ENCODE data around the gene SLC22A7. TPM values are rescaled to one million over a fixed set of nuclear protein-coding genes. Genes with fewer than 3 reads are reported as not detected.
A peak's percentile ranks its signal among the peaks of the same experiment; 100 is the strongest.

The SLC22A7 gene
- total and polyA plus RNA-seq, 2 donors from 2014 or later = 2.0 to 34.8 TPM

DNA sequence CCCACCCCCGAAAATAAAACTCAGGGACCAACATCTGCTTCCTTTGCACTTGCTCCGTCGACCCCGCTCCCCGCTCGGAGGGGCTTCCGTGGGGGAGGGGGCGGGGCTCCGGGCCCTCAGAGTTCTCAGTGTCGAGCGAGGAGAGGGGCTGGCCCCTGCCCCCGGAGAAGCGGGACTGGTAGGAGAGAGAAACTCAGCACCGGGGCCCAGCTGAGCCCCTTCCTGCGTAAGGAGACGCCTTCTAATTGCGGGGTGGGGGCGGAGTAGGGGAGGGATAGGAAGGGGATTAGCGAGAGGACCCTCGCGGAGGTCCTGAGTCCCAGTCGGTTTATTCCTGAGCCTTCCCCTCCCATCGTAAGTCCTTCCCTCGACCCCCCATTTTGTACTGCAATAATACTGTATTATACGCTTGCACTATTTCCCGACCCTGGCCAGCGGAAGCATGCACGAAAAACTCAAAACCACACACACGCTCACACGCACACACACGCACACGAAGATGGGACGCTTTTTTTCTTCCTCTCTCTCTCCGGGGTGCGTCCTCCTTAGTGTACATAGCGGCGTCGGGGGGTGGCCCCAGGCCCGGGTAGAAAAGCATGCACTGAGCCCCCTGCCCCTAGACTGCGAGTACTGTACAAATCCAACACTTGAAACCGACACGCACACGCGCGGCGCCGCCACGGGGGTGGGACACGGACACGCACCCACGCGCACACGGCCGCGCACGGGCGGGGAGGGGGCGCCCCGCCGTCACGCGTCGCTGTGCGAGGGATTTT, 22.1 kb upstream of the SLC22A7 start:
- Histone ChIP-seq H3K9me3 (ENCODE audit: control insufficient read depth in 2 of 3, insufficient read depth in 1 of 3, low read length in 3 of 3) (no peaks in the 10 kb centered on the region), H3K36me3 (ENCODE audit: control insufficient read depth in 2 of 3, insufficient read depth in 3 of 3, low read length in 3 of 3) (no peaks in the 10 kb centered on the region), H3K27ac (ENCODE audit: low read depth in 2 of 2, low read length in 2 of 2) (peak overlapping the region; percentile 57 to 77), H3K9ac (ENCODE audit: low read length in 3 of 3) (peak overlapping the region in 1 of 3 donors; percentile 51), H3K27me3 (ENCODE audit: control insufficient read depth, insufficient read depth, low read length) (peaks cover 2% of the 10 kb centered on the region), H3K4me3 (ENCODE audit: low read length in 3 of 3) (peak overlapping the region in 2 of 3 donors; percentile 21 to 43), H3K4me1 (ENCODE audit: control insufficient read depth in 2 of 3, insufficient read depth in 2 of 3, low read depth in 1 of 3, low read length in 3 of 3) (peaks cover 4 to 22% (median 18%) of the 10 kb centered on the region in 3 donors)
- peak in 3 of 5 donors; percentile 34 to 72 (median 61) for DNase-seq
- TF ChIP-seq, protein P1, sequence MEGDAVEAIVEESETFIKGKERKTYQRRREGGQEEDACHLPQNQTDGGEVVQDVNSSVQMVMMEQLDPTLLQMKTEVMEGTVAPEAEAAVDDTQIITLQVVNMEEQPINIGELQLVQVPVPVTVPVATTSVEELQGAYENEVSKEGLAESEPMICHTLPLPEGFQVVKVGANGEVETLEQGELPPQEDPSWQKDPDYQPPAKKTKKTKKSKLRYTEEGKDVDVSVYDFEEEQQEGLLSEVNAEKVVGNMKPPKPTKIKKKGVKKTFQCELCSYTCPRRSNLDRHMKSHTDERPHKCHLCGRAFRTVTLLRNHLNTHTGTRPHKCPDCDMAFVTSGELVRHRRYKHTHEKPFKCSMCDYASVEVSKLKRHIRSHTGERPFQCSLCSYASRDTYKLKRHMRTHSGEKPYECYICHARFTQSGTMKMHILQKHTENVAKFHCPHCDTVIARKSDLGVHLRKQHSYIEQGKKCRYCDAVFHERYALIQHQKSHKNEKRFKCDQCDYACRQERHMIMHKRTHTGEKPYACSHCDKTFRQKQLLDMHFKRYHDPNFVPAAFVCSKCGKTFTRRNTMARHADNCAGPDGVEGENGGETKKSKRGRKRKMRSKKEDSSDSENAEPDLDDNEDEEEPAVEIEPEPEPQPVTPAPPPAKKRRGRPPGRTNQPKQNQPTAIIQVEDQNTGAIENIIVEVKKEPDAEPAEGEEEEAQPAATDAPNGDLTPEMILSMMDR (IDR thresholded peaks at IDR 0.05; ENCODE audit: borderline replicate concordance, extremely low read depth, insufficient read depth) = no peak
- no peak for FAIRE-seq
- intact Hi-C loops (cut with DNase I) = no loop called here

DNA sequence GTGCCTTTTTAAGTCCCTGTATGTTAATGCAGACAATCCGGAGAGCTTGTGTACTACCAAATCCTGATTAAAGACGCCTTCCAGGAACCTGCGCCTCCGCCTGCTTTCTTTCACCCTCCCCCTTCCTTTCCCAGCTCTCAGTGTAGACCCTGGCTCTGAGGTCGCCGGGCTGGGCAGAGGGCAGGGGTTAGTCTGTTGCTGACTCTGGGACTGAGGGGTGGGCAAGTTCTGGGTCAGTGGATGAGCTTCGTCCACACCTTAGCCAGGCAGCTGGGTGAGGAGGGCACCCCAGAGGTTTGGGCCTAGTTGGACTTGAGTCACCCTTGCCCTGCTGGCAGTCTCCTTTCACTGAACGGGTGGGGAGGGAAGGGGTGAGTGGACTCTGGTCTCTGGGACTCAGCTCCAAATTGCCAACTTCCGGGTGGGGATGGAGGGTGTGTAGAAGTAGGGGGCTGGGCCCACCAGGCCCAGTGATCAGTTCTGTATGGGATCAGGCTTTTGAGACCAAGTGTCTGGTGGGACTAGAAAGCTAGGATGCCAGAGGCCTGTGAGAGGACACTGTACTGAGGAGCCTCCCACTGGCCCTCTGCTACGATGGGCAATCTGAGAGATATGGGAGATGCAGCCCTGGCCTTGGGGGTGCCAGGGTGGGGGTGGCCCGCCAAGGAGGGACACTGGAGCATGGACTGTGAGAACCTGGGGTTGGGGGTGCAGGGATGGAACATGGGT, 21.3 kb upstream of the SLC22A7 start:
- Histone ChIP-seq H3K4me1 (ENCODE audit: control insufficient read depth in 2 of 3, insufficient read depth in 2 of 3, low read depth in 1 of 3, low read length in 3 of 3) (peaks cover 0 to 18% (median 14%) of the 10 kb centered on the region in 3 donors), H3K36me3 (ENCODE audit: control insufficient read depth in 2 of 3, insufficient read depth in 3 of 3, low read length in 3 of 3) (no peaks in the 10 kb centered on the region), H3K9ac (ENCODE audit: low read length in 3 of 3) (no peak overlapping the region), H3K9me3 (ENCODE audit: control insufficient read depth in 2 of 3, insufficient read depth in 1 of 3, low read length in 3 of 3) (no peaks in the 10 kb centered on the region), H3K4me3 (ENCODE audit: low read length in 3 of 3) (peak overlapping the region in 1 of 3 donors; percentile 43), H3K27me3 (ENCODE audit: control insufficient read depth, insufficient read depth, low read length) (peaks cover 2% of the 10 kb centered on the region), H3K27ac (ENCODE audit: low read depth in 2 of 2, low read length in 2 of 2) (peak overlapping the region; percentile 78 to 82)
- intact Hi-C loops (cut with DNase I) = no loop called here
- no peak for FAIRE-seq
- DNase-seq = peak in 1 of 5 donors; percentile 34
- TF ChIP-seq, protein P1 (IDR thresholded peaks at IDR 0.05; ENCODE audit: borderline replicate concordance, extremely low read depth, insufficient read depth) = no peak

DNA sequence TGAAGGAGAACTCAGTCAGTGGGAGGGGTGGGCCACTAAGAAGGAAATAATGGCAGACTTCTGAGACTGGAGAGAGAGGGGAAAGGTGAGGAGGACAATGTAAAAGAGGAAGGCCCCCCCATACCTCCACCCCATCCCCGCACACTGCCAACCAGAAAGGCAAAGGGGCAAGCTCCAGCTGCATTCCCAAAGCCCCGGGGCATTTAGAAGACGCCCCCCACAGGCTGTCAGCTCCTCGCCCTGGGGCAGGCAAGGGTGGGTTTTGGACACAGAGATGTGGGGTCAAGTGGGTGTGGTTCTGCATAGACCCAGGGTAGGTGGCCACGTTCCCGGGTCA, 20.8 kb upstream of the SLC22A7 start:
- peak overlapping the region; percentile 78 to 82 for H3K27ac ChIP-seq (ENCODE audit: low read depth in 2 of 2, low read length in 2 of 2)
- intact Hi-C loops (cut with DNase I) = no loop called here
- DNase-seq (no peak), FAIRE-seq (no peak)
- peaks cover 2% of the 10 kb centered on the region for H3K27me3 ChIP-seq (ENCODE audit: control insufficient read depth, insufficient read depth, low read length)
- TF ChIP-seq, protein P1 (IDR thresholded peaks at IDR 0.05; ENCODE audit: borderline replicate concordance, extremely low read depth, insufficient read depth) = no peak
- no peaks in the 10 kb centered on the region for H3K9me3 ChIP-seq (ENCODE audit: control insufficient read depth in 2 of 3, insufficient read depth in 1 of 3, low read length in 3 of 3)
- H3K36me3 ChIP-seq (ENCODE audit: control insufficient read depth in 2 of 3, insufficient read depth in 3 of 3, low read length in 3 of 3) = no peaks in the 10 kb centered on the region
- H3K4me3 ChIP-seq (ENCODE audit: low read length in 3 of 3) = peak overlapping the region in 1 of 3 donors; percentile 29
- H3K4me1 ChIP-seq (ENCODE audit: control insufficient read depth in 2 of 3, insufficient read depth in 2 of 3, low read depth in 1 of 3, low read length in 3 of 3) = peaks cover 0 to 15% (median 10%) of the 10 kb centered on the region in 3 donors
- peak overlapping the region in 1 of 3 donors; percentile 12 for H3K9ac ChIP-seq (ENCODE audit: low read length in 3 of 3)
